Nephron (organoid): ENCODE results near the gene CASKIN1.

Experiments used
- H3K27ac Mint-ChIP-seq, 3 experiments: 2 replicates each; pipeline ENCODE4 v1.8.0; 2020; ENCODE audit warnings: mixed read lengths in 3 of 3, mild to moderate bottlenecking in 2 of 3, moderate library complexity in 1 of 3
- H3K27me3 Mint-ChIP-seq: 2 replicates; pipeline ENCODE4 v1.8.0; 2021; ENCODE audit warnings: low read depth, mild to moderate bottlenecking, moderate library complexity, mixed read lengths
- H3K36me3 Mint-ChIP-seq: 2 replicates; pipeline ENCODE4 v1.8.0; 2020; ENCODE audit warnings: low read depth, mixed read lengths
- H3K4me1 Mint-ChIP-seq: 2 replicates; pipeline ENCODE4 v1.8.0; 2020; ENCODE audit warnings: mixed read lengths
- H3K4me3 Mint-ChIP-seq, 3 experiments: 2 replicates each; pipeline ENCODE4 v1.8.0; 2020; ENCODE audit warnings: mild to moderate bottlenecking in 3 of 3, mixed read lengths in 3 of 3, moderate library complexity in 2 of 3
- H3K9me3 Mint-ChIP-seq: 2 replicates; pipeline ENCODE4 v1.8.0; 2020; ENCODE audit warnings: mixed read lengths
- CTCF ChIP-seq, 3 experiments: fragments of 200-600 bp; sonication (generic); IDR thresholded peaks; one replicate each; pipeline ENCODE4 v1.5.0; 2021; ENCODE audit warnings: antibody characterized with exemption in 3 of 3; ENCODE audit not compliant: unreplicated experiment in 3 of 3

Gene CASKIN1

GRCh38 chr16:2163211-2163881 is 33.1 kb downstream of the CASKIN1 start:
- Mint-ChIP-seq H3K4me1 (peaks cover 7% of the 10 kb centered on the region), H3K36me3 (peaks cover 4% of the 10 kb centered on the region), H3K9me3 (no peaks in the 10 kb centered on the region), H3K27me3 (no peaks in the 10 kb centered on the region), H3K27ac (no peak overlapping the region), H3K4me3 (no peak overlapping the region)
- TF ChIP-seq CTCF (IDR thresholded peaks at IDR 0.05; ENCODE audit: unreplicated experiment in 3 of 3) = no peak

- Mint-ChIP-seq H3K4me1 (peaks cover 7% of the 10 kb centered on the region), H3K9me3 (no peaks in the 10 kb centered on the region), H3K27me3 (no peaks in the 10 kb centered on the region), H3K4me3 (no peak overlapping the region), H3K27ac (no peak overlapping the region), H3K36me3 (peaks cover 4% of the 10 kb centered on the region)
- TF ChIP-seq CTCF (IDR thresholded peaks at IDR 0.05; ENCODE audit: unreplicated experiment in 3 of 3) = no peak
These were observed 33.7 kb downstream of the CASKIN1 start for GRCh38 chr16:2162676-2163118.

GRCh38 chr16:2161911-2162310 is 34.5 kb downstream of the CASKIN1 start:
- Mint-ChIP-seq H3K4me1 (peaks cover 12% of the 10 kb centered on the region), H3K9me3 (no peaks in the 10 kb centered on the region), H3K27me3 (no peaks in the 10 kb centered on the region), H3K36me3 (peaks cover 4% of the 10 kb centered on the region), H3K27ac (no peak overlapping the region), H3K4me3 (no peak overlapping the region)
- TF ChIP-seq CTCF (IDR thresholded peaks at IDR 0.05; ENCODE audit: unreplicated experiment in 3 of 3) = no peak

GRCh38 chr16:2160915-2161551 is 35.4 kb downstream of the CASKIN1 start:
- Mint-ChIP-seq H3K36me3 (peaks cover 2% of the 10 kb centered on the region), H3K4me1 (peaks cover 21% of the 10 kb centered on the region), H3K4me3 (no peak overlapping the region), H3K9me3 (no peaks in the 10 kb centered on the region), H3K27ac (no peak overlapping the region), H3K27me3 (no peaks in the 10 kb centered on the region)
- no peak for TF ChIP-seq CTCF (IDR thresholded peaks at IDR 0.05; ENCODE audit: unreplicated experiment in 3 of 3)

- no peak for TF ChIP-seq CTCF (IDR thresholded peaks at IDR 0.05; ENCODE audit: unreplicated experiment in 3 of 3)
- H3K4me1 Mint-ChIP-seq = peaks cover 27% of the 10 kb centered on the region
- no peaks in the 10 kb centered on the region for H3K9me3 Mint-ChIP-seq
- H3K4me3 Mint-ChIP-seq = peak overlapping the region; percentile 34 to 74 (median 67)
- peak overlapping the region; percentile 17 to 91 (median 85) for H3K27ac Mint-ChIP-seq
- no peaks in the 10 kb centered on the region for H3K27me3 Mint-ChIP-seq
- H3K36me3 Mint-ChIP-seq = no peaks in the 10 kb centered on the region
These were observed 37.1 kb downstream of the CASKIN1 start for GRCh38 chr16:2159175-2159838.
